Activated naive CD8-positive, alpha-beta T cell treated with anti-CD3 and anti-CD28 coated beads for 36 hours (primary cell): Measurements from ENCODE around the gene SPEG. TPM values are rescaled to one million over a fixed set of nuclear protein-coding genes. Genes with fewer than 3 reads are reported as not detected.
A peak's percentile ranks its signal among the peaks of the same experiment; 100 is the strongest.

ENCODE experiments used
- DNase-seq: peaks from one replicate; pipeline ENCODE4 v3.0.0; 2021
- H3K27ac Mint-ChIP-seq: one replicate; pipeline ENCODE4 v1.8.0; 2022; ENCODE audit warnings: mild to moderate bottlenecking, moderate library complexity, mixed read lengths
- H3K27me3 Mint-ChIP-seq: one replicate; pipeline ENCODE4 v1.8.0; 2022; ENCODE audit warnings: mild to moderate bottlenecking, mixed read lengths
- H3K36me3 Mint-ChIP-seq: one replicate; pipeline ENCODE4 v1.8.0; 2021; ENCODE audit warnings: mild to moderate bottlenecking, mixed read lengths
- H3K4me1 Mint-ChIP-seq: one replicate; pipeline ENCODE4 v1.8.0; 2021; ENCODE audit warnings: mixed read lengths
- H3K4me3 Mint-ChIP-seq: one replicate; pipeline ENCODE4 v1.8.0; 2022; ENCODE audit warnings: mild to moderate bottlenecking, moderate library complexity, mixed read lengths
- H3K9me3 Mint-ChIP-seq: one replicate; pipeline ENCODE4 v1.8.0; 2022; ENCODE audit warnings: mixed read lengths
- total RNA-seq, 2 experiments: library from RNA; stranded (reverse); gene quantifications; one replicate each; pipeline ENCODE4 v1.2.3, GENCODE V29; 2021

Gene SPEG
- total RNA-seq, 2 experiments from 2014 or later: 1.5 to 1.6 TPM

- Mint-ChIP-seq H3K36me3 (peaks cover 24% of the 10 kb centered on the region), H3K4me1 (peaks cover 17% of the 10 kb centered on the region), H3K27ac (no peak overlapping the region), H3K9me3 (no peaks in the 10 kb centered on the region), H3K4me3 (no peak overlapping the region), H3K27me3 (peaks cover 24% of the 10 kb centered on the region)
- DNase-seq: no peak
Measured at GRCh38 chr2:219505585-219505984, 70.9 kb downstream of the SPEG start.

- H3K4me3 Mint-ChIP-seq: no peak overlapping the region
- peaks cover 31% of the 10 kb centered on the region for H3K27me3 Mint-ChIP-seq
Measured at GRCh38 chr2:219506153-219506801, 71.6 kb downstream of the SPEG start.

GRCh38 chr2:219506802-219507526, 72.3 kb downstream of the SPEG start:
- H3K27ac Mint-ChIP-seq: no peak overlapping the region
- no peak overlapping the region for H3K4me3 Mint-ChIP-seq
- H3K27me3 Mint-ChIP-seq: peaks cover 37% of the 10 kb centered on the region
- H3K4me1 Mint-ChIP-seq: peaks cover 11% of the 10 kb centered on the region
- no peak for DNase-seq
- no peaks in the 10 kb centered on the region for H3K9me3 Mint-ChIP-seq
- peaks cover 18% of the 10 kb centered on the region for H3K36me3 Mint-ChIP-seq

More at GRCh38 chr2:219506153-219506801, 71.6 kb downstream of the SPEG start:
- H3K36me3 Mint-ChIP-seq: peaks cover 23% of the 10 kb centered on the region
- H3K9me3 Mint-ChIP-seq: no peaks in the 10 kb centered on the region
- H3K4me1 Mint-ChIP-seq: peaks cover 14% of the 10 kb centered on the region
- DNase-seq: no peak
- no peak overlapping the region for H3K27ac Mint-ChIP-seq

- H3K27me3 Mint-ChIP-seq: peaks cover 46% of the 10 kb centered on the region
- H3K36me3 Mint-ChIP-seq: peaks cover 16% of the 10 kb centered on the region
- peaks cover 11% of the 10 kb centered on the region for H3K4me1 Mint-ChIP-seq
- no peak overlapping the region for H3K4me3 Mint-ChIP-seq
- DNase-seq: no peak
- no peak overlapping the region for H3K27ac Mint-ChIP-seq
- H3K9me3 Mint-ChIP-seq: no peaks in the 10 kb centered on the region
Measured at GRCh38 chr2:219507581-219508443, 73.2 kb downstream of the SPEG start.

GRCh38 chr2:219508444-219508734, 73.7 kb downstream of the SPEG start:
- H3K4me3 Mint-ChIP-seq: no peak overlapping the region
- no peak overlapping the region for H3K27ac Mint-ChIP-seq
- DNase-seq: no peak
- peaks cover 52% of the 10 kb centered on the region for H3K27me3 Mint-ChIP-seq
- H3K36me3 Mint-ChIP-seq: peaks cover 16% of the 10 kb centered on the region
- no peaks in the 10 kb centered on the region for H3K9me3 Mint-ChIP-seq
- H3K4me1 Mint-ChIP-seq: peaks cover 15% of the 10 kb centered on the region

- no peaks in the 10 kb centered on the region for H3K9me3 Mint-ChIP-seq
- peaks cover 20% of the 10 kb centered on the region for H3K4me1 Mint-ChIP-seq
- H3K27me3 Mint-ChIP-seq: peaks cover 60% of the 10 kb centered on the region
- no peak overlapping the region for H3K4me3 Mint-ChIP-seq
- peaks cover 12% of the 10 kb centered on the region for H3K36me3 Mint-ChIP-seq
- no peak overlapping the region for H3K27ac Mint-ChIP-seq
- no peak for DNase-seq
Measured at GRCh38 chr2:219508971-219509779, 74.5 kb downstream of the SPEG start.

- Mint-ChIP-seq H3K27ac (no peak overlapping the region), H3K4me3 (no peak overlapping the region), H3K36me3 (peaks cover 11% of the 10 kb centered on the region), H3K4me1 (peaks cover 21% of the 10 kb centered on the region), H3K9me3 (no peaks in the 10 kb centered on the region), H3K27me3 (peaks cover 63% of the 10 kb centered on the region)
- DNase-seq: peak; percentile 58
Measured at GRCh38 chr2:219509780-219510511, 75.3 kb downstream of the SPEG start.

GRCh38 chr2:219510512-219511135, 76.0 kb downstream of the SPEG start:
- no peaks in the 10 kb centered on the region for H3K9me3 Mint-ChIP-seq
- H3K27ac Mint-ChIP-seq: no peak overlapping the region
- H3K27me3 Mint-ChIP-seq: peaks cover 70% of the 10 kb centered on the region
- H3K4me3 Mint-ChIP-seq: no peak overlapping the region
- peaks cover 21% of the 10 kb centered on the region for H3K4me1 Mint-ChIP-seq
- no peak for DNase-seq
- H3K36me3 Mint-ChIP-seq: peaks cover 7% of the 10 kb centered on the region

- H3K36me3 Mint-ChIP-seq: peaks cover 3% of the 10 kb centered on the region
- H3K4me1 Mint-ChIP-seq: peaks cover 21% of the 10 kb centered on the region
- H3K27me3 Mint-ChIP-seq: peaks cover 81% of the 10 kb centered on the region
- H3K27ac Mint-ChIP-seq: no peak overlapping the region
- no peak for DNase-seq
- no peaks in the 10 kb centered on the region for H3K9me3 Mint-ChIP-seq
- no peak overlapping the region for H3K4me3 Mint-ChIP-seq
Measured at GRCh38 chr2:219511547-219512325, 77.1 kb downstream of the SPEG start.

GRCh38 chr2:219512524-219513216, 78.0 kb downstream of the SPEG start:
- DNase-seq: no peak
- H3K27me3 Mint-ChIP-seq: peaks cover 90% of the 10 kb centered on the region
- no peaks in the 10 kb centered on the region for H3K36me3 Mint-ChIP-seq
- no peak overlapping the region for H3K27ac Mint-ChIP-seq
- H3K4me1 Mint-ChIP-seq: peaks cover 21% of the 10 kb centered on the region
- H3K4me3 Mint-ChIP-seq: no peak overlapping the region
- no peaks in the 10 kb centered on the region for H3K9me3 Mint-ChIP-seq

GRCh38 chr2:219513787-219514186, 79.1 kb downstream of the SPEG start:
- Mint-ChIP-seq H3K4me3 (peak overlapping the region; percentile 9), H3K36me3 (no peaks in the 10 kb centered on the region)

GRCh38 chr2:219514196-219514761, 79.6 kb downstream of the SPEG start, which contains the start of gene ASIC4:
Gene ASIC4 (plus strand): TSS chr2:219514482. CDS start chr2:219514725, 243 bp downstream.
- Mint-ChIP-seq H3K4me1 (peaks cover 21% of the 10 kb centered on the region), H3K27ac (no peak within 1 kb of the TSS), H3K9me3 (no peaks in the 10 kb centered on the region), H3K4me3 (peak within 1 kb of the TSS; percentile 9), H3K27me3 (peaks cover 94% of the 10 kb centered on the region), H3K36me3 (no peaks in the 10 kb centered on the region)
- DNase-seq: no peak

More at GRCh38 chr2:219513787-219514186, 79.1 kb downstream of the SPEG start:
- Mint-ChIP-seq H3K27ac (no peak overlapping the region), H3K4me1 (peaks cover 21% of the 10 kb centered on the region), H3K9me3 (no peaks in the 10 kb centered on the region), H3K27me3 (peaks cover 93% of the 10 kb centered on the region)
- no peak for DNase-seq
